Measurements from ENCODE around the gene TNS1.
"Not testable (repeated sequence)": the region's sequence is repeated elsewhere in the genome, so short reads cannot be mapped to it uniquely, and the experiment has no call there.

TNS1 gene

GRCh38 chr2:218002845-218003180, at the start of gene TNS1:
TSS of gene TNS1 (minus strand) at chr2:218002995. CDS start at chr2:218002872, 123 bp downstream.
- no peak for DNase-seq

- no peak for DNase-seq
Observed at GRCh38 chr2:218051903-218052302, 49.1 kb upstream of the TNS1 start.

GRCh38 chr2:218047536-218048225, 44.9 kb upstream of the TNS1 start:
- DNase-seq = no peak

- DNase-seq = peak in 1 of 2 donors; percentile 28
Observed at GRCh38 chr2:218046238-218046637, 43.4 kb upstream of the TNS1 start.

- not testable (repeated sequence) for DNase-seq
Observed at GRCh38 chr2:218044599-218044998, 41.8 kb upstream of the TNS1 start.

- DNase-seq = no peak
Observed at GRCh38 chr2:218043701-218044109, 40.9 kb upstream of the TNS1 start.

GRCh38 chr2:218043100-218043499, 40.3 kb upstream of the TNS1 start:
- DNase-seq = no peak

- no peak for DNase-seq
Observed at GRCh38 chr2:218041302-218042168, 38.7 kb upstream of the TNS1 start.

- DNase-seq = no peak
Observed at GRCh38 chr2:218040883-218041282, 38.1 kb upstream of the TNS1 start.

- DNase-seq = no peak
Observed at GRCh38 chr2:218039171-218039570, 36.4 kb upstream of the TNS1 start.

- DNase-seq = no peak
Observed at GRCh38 chr2:218036371-218036770, 33.6 kb upstream of the TNS1 start.

- no peak for DNase-seq
Observed at GRCh38 chr2:218035463-218036100, 32.8 kb upstream of the TNS1 start.

GRCh38 chr2:218034497-218035213, 31.9 kb upstream of the TNS1 start:
- peak; percentile 28 to 83 for DNase-seq

GRCh38 chr2:218033590-218034496, 31.0 kb upstream of the TNS1 start:
- DNase-seq = no peak

- DNase-seq = no peak
Observed at GRCh38 chr2:218033208-218033589, 30.4 kb upstream of the TNS1 start.

- DNase-seq = no peak
Observed at GRCh38 chr2:218032336-218033171, 29.8 kb upstream of the TNS1 start.

- no peak for DNase-seq
Observed at GRCh38 chr2:218031771-218032257, 29.0 kb upstream of the TNS1 start.

GRCh38 chr2:218031261-218031660, 28.5 kb upstream of the TNS1 start:
- no peak for DNase-seq

GRCh38 chr2:218030409-218031195, 27.8 kb upstream of the TNS1 start:
- DNase-seq = no peak
